NCI-H1105 treated with DMSO at 0.1 percent for 48 hours (cell line): ENCODE results near the gene SEMA4D.

Experiments used
- DNase-seq: peaks from one replicate; lab custom pipeline; 2025; lab: John Stamatoyannopoulos, UW

Gene SEMA4D

DNA sequence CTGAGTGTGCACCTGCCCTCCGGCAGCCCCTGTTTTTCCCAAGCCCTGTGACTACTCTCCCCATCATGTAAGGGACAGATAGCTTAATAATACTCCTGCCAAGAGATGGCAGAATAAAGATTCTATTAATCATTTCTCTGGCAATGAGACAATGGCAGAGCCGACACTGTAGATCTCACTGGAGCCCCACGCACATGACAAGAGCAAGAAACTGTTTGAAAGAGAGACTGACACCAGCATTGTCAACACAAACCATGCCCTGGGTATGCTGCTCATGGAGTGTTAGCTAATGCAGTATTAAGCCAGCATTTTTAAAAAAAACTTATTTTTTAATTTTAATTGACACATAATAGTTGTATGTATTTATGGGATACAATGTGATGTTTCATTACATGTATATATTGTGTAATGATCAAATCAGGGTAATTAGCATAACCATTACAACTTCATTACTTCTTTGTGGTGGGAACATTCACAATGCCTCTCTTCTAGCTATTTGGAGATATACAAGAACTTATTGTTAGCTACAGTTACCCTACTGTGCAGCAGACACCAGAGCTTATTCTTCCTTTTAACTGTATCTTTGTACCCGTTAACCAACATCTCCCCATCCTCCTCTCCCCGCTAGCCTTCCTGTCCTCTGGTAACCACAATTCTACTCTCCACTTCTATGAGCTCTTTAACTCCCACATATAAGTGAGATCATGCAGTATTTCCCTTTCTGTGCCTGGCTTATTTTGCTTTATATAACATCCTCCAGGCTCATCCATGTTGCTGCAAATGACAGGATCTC, 31.5 kb upstream of the SEMA4D start:
- no peak for DNase-seq

DNA sequence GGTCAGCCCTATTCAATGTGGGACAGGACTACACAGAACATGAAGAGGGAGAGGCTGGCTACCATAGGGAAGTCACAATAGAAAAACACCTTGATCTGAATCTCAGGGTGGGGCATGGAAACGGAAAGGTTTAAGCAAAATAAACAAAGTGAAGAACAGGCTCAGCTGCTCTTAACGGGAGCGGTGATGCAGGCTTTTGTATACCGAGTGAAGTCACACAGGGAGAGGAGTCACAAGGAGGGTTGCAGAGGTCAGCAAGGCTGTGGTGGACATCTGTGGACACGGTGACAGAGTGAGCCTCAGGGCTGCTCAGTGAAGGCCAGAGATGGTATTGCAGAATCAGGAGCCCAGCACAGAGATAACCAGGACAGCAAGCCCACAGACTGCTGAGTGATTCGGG, 30.6 kb upstream of the SEMA4D start:
- no peak for DNase-seq

DNA sequence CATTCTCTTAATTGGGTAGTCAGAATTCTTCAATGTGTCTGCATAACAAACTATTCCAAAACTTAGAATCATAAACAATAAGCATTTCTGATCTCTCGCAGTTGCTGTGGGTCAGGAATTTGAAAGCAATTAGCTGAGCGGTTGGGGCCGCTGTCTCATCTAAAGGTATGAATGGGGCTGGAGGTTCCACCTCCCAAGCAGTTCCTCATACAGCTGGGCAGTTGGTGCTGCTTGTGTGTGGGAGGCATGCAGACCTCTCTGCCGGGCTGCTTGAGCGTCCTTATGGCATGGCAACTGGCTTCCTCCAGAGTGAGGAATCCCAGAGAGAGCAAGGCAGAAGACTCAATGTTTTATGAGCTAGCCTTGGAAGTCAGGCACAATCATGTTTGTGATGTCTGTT, 30.2 kb upstream of the SEMA4D start:
- DNase-seq, result no peak

DNA sequence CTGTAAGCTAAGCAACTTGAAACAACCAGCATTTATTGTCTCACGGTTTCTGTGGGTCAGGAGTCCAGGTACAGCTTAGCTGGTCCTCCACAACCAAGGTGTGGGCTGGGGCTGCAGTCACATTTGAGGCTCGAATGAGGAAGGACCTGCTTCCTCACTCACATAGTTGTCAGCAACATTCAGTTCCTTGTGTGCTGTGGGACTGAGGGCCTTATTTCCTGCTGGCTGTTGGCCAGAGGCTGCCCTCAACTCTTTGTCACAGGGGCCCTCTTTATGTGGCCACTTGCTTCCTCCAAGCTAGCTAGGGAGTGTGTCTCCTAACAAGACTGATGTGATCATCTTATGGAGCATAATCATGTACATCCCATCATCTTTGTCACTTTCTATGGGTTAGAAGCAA, 29.2 kb upstream of the SEMA4D start:
- no peak for DNase-seq

DNA sequence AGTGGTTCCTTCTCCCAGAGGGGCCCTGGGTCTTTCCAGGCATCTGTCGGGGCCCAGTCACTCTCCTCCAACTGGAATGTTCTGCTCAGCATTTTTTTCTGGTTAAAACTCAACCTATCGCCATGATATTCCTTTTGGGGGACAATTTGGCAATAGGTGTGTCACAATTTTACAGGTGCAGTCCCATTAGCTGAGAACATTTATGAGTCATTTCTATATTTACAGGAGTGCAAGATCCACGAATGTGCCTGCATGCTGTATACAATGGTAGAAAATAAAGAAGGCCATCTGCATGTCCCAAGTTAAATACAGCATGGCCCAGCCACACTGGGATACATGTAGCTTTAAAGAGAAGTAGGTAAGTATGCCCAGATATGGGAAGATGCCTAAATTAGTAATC, 28.8 kb upstream of the SEMA4D start:
- DNase-seq, result no peak

DNA sequence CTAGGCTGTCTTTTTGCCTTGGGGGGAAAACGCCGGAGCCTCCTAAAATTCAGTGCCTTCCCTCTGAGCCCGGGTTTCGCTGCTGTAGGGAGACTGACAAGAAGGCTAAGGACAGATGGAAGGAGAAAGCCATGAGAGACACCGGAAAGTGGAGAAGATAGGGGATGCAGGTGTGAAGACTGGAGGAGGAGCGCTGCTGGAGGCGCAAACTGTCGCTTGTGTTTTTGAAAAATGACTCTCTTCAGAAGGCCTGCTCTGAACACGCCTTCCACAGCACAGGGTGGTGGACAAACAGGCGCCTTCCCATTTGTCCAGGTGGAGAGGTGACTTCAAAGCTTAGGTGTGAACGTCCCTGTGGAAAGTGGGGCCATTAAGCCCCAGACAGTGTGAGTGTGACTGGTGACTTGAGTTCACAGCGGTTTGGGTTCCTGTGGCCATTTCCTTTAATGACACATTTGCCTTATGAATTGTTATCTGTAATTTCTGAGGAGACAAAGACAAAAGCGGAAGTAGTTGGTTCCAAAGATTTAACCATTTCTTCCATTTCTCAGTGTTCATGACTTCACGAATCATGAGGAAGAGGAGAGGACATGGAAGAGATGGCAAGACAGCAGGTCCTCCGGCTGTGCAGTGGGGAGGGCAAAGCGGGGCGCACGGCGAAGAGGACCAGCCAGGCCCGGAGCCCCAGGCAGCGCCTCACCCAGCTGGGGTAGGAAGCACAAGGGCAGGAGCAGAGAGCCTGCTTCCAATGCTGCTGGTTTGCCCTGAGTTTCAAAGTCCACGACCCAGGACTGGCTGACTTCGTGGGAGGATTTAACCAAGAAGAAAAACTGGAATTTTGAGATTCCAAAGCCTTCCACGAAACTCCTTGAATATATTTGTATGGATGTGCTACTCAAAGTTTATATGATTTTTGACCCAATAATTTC, 27.8 kb upstream of the SEMA4D start:
- DNase-seq, result no peak

DNA sequence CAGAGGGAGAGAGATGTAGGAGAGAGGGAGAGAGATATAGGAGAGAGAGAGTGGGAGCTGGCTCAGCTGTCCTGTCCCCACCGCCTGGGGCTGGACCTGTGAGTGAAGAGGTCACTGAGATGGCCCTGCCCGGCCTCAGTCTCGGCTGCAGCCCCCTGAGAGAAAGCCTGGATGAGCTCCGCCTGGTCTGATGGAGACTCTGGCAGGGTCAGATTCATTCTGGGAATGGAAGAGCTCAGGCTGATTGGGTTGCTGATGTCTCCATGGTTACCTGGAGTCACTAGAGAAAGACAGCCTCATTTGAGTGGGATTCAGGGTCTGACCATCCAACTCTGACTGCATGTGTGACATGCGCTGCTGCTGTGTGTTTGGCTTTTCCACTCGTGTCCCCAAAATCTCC, 27.1 kb upstream of the SEMA4D start:
- no peak for DNase-seq

DNA sequence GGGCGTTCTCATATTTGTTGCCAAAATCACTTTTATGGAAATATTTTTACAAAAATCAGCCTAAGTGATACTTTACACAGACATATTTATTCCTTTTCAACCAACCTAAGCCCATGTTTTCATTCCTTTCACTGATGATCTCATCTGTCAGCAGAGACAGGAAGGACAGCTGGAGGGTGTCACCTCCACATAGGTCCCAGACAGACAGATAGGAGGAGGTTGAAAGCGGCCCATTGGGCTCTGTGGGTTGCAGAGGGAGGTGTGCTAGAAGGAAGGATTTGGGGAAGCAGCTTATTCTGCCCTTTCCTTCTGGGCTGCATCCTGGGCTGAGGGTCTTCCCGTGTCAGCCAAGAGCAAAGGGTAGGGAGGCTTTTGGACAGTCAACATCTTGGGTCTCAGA, 26.0 kb upstream of the SEMA4D start:
- no peak for DNase-seq

DNA sequence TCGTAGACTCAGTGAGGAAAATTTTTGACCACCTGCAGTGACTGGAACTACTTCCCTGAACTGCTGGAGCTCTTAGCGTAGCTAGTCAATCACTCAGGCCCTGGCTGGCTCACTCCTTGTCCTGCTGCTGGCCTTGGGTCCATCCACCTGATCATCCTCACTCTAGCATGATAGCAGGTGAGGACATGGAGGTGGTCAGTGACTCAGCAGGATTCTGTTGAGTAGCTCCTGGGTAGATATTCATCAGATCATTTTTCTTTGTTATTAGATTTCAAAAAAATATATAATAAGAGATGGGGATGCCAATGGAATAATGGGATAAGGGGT, 25.0 kb upstream of the SEMA4D start:
- DNase-seq, result no peak

DNA sequence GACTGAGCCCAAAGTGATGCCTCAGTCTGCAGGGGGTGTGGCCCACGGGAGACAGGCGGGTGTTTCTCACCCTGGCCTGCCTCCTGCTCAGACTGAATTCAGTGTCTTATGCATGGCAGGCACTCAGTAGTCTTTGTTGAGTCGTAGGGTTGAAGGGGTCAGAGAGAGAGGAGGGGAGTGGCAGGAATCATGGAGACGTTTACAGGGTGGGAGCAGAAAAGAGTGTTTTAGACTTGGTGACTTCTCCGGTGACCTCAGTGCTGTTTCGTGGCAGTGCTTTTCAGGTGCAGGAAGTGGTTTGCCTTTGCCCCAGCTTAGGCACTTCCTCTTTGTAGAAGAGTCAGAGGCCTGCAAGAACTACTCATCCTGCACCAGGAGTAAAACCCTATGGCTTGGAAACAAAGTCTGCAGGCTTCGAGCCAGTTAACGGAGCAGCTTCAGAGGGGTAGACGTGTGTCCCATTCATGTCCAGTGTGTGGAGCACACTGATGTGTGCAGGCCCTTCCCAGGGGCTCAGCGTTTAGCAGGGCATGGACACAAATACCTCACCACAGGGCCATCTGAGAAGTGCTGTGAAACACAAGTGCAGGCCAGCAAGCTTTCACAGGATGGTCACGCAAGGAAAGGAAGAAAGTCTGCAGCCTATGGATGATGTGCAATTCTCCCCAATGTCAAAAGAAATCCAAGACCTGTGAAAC, 24.5 kb upstream of the SEMA4D start:
- DNase-seq, result no peak

DNA sequence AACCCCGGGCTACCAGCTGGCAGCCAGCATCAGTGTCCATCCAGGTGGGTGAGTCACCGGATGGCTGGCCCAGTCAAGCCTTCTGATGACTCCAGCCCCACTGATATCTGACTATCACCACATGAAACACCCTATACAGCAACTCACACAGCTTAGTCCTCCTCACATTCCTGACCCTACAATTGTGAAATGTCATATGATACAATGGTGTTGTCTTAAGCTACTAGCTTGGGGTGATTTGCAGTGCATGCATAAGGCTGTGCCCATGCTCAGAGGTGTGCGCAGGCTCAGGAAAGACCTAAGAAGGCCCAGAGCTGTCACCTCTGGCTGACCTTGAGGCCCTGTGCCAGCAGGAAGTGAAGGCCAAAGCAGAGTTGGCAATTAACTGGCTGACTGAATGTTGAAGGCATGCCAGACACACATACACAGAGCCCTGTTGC, 21.5 kb upstream of the SEMA4D start:
- no peak for DNase-seq

DNA sequence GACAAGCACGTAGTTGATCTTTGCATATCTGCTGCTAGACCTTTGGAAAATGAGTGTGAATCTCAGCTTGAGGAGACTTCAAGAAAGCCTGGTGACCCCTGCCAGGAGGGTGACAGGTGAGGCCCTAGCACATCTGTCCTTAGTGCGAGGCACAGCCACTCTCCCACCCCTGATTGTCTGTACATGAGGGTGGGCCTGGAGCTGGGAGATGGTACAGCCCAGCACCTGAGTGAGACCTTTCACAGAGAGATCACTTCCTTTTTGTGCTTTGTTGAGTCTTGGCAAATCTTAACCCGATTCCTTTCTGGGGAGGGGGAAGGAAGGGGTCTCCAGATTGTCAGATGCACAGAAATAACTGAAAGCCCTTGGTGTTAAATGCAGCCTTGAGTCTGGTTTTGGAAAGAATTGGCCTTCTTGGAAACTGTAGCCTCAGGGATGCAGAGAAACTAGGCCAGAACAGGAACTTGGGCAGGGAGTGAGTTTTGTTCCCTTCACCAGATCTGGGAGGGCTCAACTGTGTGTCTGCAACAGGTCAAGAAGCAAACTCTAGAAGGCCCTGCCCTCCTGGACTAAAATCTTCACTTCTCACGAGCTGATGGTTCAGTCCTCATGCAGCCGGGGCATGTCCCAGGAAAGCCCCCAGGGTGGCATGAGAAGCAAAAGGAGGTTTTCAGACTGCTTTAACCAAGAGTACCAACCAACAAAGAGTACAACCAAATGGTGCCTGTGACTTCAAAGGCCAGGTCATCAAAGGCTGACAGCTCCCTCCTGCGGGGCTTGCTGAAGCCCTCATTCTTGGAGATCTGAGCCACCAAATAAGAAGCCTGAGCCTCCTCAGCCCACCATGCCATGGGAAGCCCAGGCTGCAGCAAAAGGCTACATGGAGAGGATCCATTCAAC, 20.8 kb upstream of the SEMA4D start:
- DNase-seq, result no peak

DNA sequence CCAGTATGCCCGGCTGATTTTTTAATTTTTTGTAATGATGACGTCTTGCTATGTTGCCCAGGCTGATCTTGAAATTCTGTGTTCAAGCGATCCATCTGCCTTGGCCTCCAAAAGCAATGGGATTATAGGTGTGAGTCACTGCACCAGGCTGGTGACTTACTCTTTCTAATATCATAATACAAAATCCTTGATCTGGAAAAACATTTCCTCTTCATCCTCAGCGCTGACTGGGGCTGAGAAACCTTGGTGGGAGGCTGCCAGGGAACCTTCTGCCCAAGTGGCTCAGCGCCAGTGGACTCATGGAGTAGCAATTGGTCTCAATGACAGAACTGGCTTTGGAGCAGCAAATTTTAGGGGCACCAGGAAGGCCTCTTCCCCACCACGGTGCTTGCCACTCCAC, 17.5 kb upstream of the SEMA4D start:
- no peak for DNase-seq

DNA sequence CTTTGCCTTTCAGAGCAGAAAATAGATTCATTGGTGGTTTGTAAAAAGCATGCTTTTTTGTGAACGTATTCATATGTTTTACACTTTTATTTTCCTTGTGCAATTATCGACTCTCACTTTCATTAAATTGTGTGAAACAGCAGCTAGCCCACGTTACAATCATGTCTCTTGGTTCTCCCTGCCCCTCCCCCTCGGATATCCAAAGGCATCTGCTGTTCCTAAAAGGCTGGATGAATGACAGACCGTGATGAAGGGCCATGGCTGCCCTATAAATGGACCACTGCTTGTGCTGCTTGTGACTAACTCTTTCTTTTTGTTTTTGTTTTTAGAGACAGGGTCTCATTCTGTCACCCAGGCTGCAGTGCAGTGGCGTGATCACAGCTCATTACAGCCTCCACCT, 17.0 kb upstream of the SEMA4D start:
- no peak for DNase-seq

DNA sequence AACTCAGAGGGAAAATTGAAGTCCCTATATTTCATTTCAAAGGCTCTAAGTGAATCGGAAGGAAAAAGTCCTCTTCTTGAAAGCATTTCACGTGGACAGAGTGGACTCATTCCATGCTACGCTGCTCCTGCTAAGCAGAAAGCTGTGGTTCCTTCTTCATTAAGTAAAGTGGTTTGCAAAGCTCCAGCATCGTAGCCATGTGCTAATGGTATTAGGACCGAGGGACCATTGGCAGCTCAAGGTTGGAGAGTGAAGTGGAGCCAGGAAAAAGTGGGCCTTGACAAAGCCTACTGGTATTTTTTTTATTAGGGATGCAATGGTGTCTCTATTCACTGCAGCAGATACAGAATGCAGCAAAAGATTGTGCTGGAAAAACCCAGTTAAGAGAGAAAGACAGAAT, 16.4 kb upstream of the SEMA4D start:
- no peak for DNase-seq

DNA sequence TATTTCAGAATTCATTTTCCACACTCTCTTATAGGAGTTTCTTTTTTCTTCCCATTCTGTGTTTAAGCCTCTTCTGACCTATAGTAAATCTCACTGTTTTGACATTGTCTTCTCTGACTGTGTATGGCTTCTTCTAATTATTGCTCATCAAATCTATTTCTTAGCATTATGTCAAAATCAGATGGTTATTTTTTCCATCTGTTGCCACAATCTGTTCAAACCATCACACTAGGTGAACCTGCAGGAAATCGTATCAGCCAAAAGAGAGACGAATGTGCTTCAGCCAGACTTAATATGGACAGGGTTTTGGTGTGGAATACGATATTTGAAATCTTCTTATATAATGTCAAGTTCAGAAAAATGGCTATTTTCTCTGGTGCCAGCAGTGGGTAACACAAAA, 15.9 kb upstream of the SEMA4D start:
- no peak for DNase-seq

DNA sequence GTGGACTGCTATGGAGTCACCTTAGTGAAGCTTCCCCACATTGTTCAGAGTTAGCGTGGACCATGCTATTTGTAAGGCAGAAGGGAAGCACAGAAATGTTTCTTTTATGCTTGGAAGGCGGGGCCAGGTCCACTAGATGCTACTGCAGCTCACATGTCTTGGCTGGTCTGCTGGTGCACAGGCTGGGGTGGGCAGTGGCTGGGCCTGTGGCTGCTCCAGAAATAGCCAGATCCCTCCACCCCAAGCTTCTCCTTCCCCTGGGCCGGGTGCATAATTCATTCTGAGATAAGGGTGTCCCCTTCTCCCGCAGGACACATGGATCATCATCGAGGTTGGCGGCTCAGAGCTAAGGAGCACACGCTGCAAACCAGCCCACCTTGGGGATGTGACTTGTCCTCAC, 14.5 kb upstream of the SEMA4D start:
- DNase-seq, result no peak

DNA sequence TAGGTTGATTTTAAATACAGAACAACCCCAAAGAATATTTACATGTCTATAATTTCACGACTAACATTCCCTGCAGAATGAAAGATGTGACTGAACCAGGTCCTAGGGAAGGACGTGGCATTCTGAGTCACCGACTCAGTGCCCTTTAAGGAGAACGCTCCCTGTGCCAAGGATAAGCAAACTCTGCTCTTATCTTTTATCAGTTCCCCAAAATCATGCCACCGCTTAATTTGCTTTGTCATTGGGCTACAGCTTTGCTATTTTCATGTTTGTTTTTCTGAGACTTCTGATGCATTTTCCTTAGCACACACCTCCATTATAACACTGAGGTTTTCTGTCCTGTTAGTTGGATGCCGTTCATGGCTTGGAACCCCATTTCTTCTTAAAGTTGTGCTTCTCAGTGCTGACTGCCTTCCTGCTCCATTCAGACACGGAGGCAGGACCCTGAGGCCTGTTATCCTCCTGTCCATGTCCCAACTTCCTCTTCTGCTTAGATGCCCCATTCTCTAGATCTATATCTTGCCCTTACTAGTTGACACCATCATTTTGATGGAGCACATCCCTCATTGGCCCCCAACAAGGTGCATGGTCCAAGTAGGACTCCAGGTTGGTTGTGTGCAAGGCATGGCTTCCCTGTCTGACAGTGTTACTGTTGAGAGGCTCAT, 11.2 kb upstream of the SEMA4D start:
- no peak for DNase-seq

DNA sequence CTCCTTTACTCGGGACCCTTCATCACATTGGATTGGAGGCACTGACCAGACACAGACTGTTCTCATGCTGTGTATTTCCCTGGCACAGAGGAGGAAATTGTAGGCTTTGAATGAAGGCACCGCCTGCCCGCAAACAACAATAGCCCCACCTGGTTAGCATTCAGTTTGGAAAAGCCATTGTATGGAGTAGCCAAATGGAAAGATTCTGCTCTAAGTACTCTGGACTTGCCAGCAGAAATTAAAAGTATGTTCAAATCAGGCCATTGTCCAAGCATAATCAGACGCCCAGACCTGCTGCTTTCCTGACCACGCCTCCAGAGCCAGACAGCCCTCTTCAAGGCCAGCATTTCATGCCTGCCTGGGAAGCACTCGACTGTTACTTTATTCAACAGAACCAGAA, 8.0 kb upstream of the SEMA4D start:
- DNase-seq, result peak; percentile 59

DNA sequence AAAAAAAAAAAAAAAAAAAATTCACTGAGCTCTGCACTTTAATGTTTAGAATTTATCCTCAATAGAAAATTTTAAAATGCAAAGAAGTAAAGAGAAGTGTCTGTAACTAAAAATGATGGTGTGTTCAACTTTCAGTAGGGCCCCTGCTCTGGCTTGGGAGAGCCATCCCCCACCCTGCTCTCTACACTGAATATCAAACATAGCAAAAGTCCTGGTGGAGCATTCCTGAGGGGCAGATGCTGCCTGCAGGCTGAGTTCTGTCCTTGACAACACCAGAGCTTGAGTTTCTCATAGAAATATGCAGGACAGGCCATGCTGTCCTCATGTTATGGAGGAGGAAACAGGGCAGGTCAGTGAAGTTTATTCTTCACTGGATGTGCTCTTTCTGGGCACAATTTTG, 7.1 kb upstream of the SEMA4D start:
- no peak for DNase-seq

DNA sequence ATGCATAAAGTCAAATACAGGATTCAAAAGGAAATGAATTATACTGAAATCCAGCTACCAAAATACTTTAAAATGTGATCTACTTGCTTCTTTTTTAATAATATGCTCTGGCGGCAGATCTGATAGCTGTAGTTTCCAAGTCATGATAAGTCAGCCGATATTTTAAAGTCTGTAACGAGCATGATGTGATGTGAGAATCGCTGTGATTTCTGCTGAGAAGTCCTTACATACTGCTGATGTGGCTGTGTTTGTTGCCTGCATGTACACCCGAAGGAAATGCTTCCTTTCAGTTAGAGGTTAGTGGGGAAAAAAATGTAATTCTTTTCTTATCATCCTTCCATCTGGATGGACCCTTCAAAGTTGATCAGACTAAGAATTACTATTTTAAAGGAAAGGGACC, 4.8 kb upstream of the SEMA4D start:
- DNase-seq, result no peak
